DOHH2 (cell line): Measurements from ENCODE around the gene FZD1.
"Not testable (repeated sequence)": the region's sequence is repeated elsewhere in the genome, so short reads cannot be mapped to it uniquely, and the experiment has no call there.

ENCODE experiments used
- H3F3A ChIP-seq: fragments of 200-600 bp; sonication (generic), shearing (Covaris generic); 2 replicates; pipeline ENCODE4 v1.6.0; 2016; ENCODE audit warnings: antibody characterized with exemption, mild to moderate bottlenecking; ENCODE audit not compliant: control insufficient read depth, insufficient read depth
- H3K27ac ChIP-seq: fragments of 200-600 bp; sonication (generic); 2 replicates; pipeline ENCODE4 v1.5.1; 2014; ENCODE audit warnings: low read depth, mild to moderate bottlenecking, low read length, moderate library complexity
- H3K27me3 ChIP-seq: fragments of 200-600 bp; sonication (generic); 2 replicates; pipeline ENCODE4 v1.6.1; 2014; ENCODE audit warnings: mild to moderate bottlenecking, low read length, mixed read lengths; ENCODE audit not compliant: control insufficient read depth
- H3K36me3 ChIP-seq: fragments of 200-600 bp; sonication (generic); 2 replicates; pipeline ENCODE4 v1.6.1; 2014; ENCODE audit warnings: mild to moderate bottlenecking, low read length, moderate library complexity, mixed read lengths; ENCODE audit not compliant: control insufficient read depth
- H3K4me1 ChIP-seq: fragments of 200-600 bp; sonication (generic); 2 replicates; pipeline ENCODE4 v1.6.1; 2014; ENCODE audit warnings: mild to moderate bottlenecking, low read length, mixed read lengths; ENCODE audit not compliant: control insufficient read depth
- H3K4me2 ChIP-seq: fragments of 200-600 bp; sonication (generic); 2 replicates; pipeline ENCODE4 v1.6.0; 2014; ENCODE audit warnings: mild to moderate bottlenecking, low read length, moderate library complexity
- H3K4me3 ChIP-seq: fragments of 200-600 bp; sonication (generic); 2 replicates; pipeline ENCODE4 v1.5.1; 2014; ENCODE audit warnings: mild to moderate bottlenecking, low read length, mixed read lengths
- H3K79me2 ChIP-seq: fragments of 200-600 bp; sonication (generic); 2 replicates; pipeline ENCODE4 v1.6.1; 2014; ENCODE audit warnings: mild to moderate bottlenecking, low read length, mixed read lengths; ENCODE audit not compliant: control insufficient read depth
- H3K9me2 ChIP-seq: fragments of 200-600 bp; sonication (generic); replicated peaks from 2 replicates; pipeline ENCODE4 v1.6.1; 2014; ENCODE audit warnings: mild to moderate bottlenecking, low read length, mixed read lengths; ENCODE audit not compliant: control insufficient read depth
- H3K9me3 ChIP-seq: fragments of 200-600 bp; sonication (generic); 2 replicates; pipeline ENCODE4 v1.6.1; 2014; ENCODE audit warnings: antibody characterized with exemption, low read length, mixed read lengths; ENCODE audit not compliant: control insufficient read depth, insufficient read depth
- H4K20me1 ChIP-seq: fragments of 200-600 bp; sonication (generic); 2 replicates; pipeline ENCODE4 v1.6.0; 2014; ENCODE audit warnings: low read depth, mild to moderate bottlenecking, antibody characterized with exemption, low read length, moderate library complexity; ENCODE audit not compliant: control insufficient read depth, insufficient read depth
- CTCF ChIP-seq: fragments of 200-600 bp; sonication (generic); IDR thresholded peaks from one replicate; pipeline ENCODE4 v1.5.1; 2014; ENCODE audit warnings: antibody characterized with exemption, mild to moderate bottlenecking, low read depth, low read length; ENCODE audit not compliant: poor library complexity, severe bottlenecking
- EZH2phosphoT487 ChIP-seq: fragments of 200-600 bp; sonication (generic); IDR thresholded peaks from 2 replicates; pipeline ENCODE4 v1.6.1; 2017; ENCODE audit warnings: borderline replicate concordance, mild to moderate bottlenecking, antibody characterized with exemption, low read length, moderate library complexity, mixed read lengths

FZD1 gene

GRCh38 chr7:91307467-91307866, 43.2 kb downstream of the FZD1 start:
- no peak overlapping the region for H3K4me3 ChIP-seq
- H3K27ac ChIP-seq, result no peak overlapping the region
- no peaks in the 10 kb centered on the region for H3K79me2 ChIP-seq
- H3K9me2 ChIP-seq, result no peaks in the 10 kb centered on the region
- H3K4me2 ChIP-seq, result no peak overlapping the region
- H3K36me3 ChIP-seq, result no peaks in the 10 kb centered on the region
- TF ChIP-seq EZH2phosphoT487 (no peak), CTCF (no peak)
- peaks cover 5% of the 10 kb centered on the region; the same call in 1 of the 2 replicates for H3K9me3 ChIP-seq
- 0 out of 2 replicates have a peak, but pooled peaks cover 5% of the 10 kb centered on the region for H3K4me1 ChIP-seq
- H4K20me1 ChIP-seq, result no peaks in the 10 kb centered on the region
- no peaks in the 10 kb centered on the region for H3K27me3 ChIP-seq
- H3F3A ChIP-seq, result no peaks in the 10 kb centered on the region

GRCh38 chr7:91308191-91308590, 44.0 kb downstream of the FZD1 start:
- H3K27ac ChIP-seq, H3K9me3 ChIP-seq, H3K4me2 ChIP-seq, H3K36me3 ChIP-seq, H3K4me1 ChIP-seq, H3F3A ChIP-seq, H3K4me3 ChIP-seq, H3K27me3 ChIP-seq, H4K20me1 ChIP-seq, H3K79me2 ChIP-seq, H3K9me2 ChIP-seq: not testable (repeated sequence)

DNA sequence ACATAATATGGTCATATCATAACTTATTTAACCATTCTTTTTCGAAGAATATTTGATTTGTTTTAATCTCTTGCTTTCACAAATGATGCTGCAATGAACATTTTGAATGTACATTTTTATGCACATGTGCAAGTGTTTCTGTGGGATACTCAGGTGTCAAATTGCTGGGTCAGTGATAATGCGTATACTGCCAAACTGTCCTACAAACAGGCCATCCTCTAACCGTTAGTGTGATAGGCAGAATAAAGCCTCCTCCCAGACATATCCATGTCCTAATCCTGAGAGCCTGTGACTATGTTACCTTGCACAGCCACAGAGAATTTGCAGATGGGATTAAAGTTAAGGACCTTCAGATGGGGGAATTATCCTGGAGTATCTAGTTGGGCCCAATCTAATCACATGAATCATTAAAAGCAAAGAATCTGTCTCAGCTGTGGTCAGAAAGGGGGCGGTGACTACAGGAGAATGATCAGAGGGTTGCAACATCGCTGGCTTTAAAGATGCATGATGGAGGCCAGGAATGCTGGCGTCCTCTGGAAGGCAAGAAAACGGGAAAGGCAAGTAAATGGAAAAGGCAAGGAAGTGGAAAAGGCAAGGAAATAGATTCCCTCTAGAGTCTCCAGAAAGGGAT, 46.7 kb downstream of the FZD1 start:
- Histone ChIP-seq H3F3A (no peaks in the 10 kb centered on the region), H3K36me3 (no peaks in the 10 kb centered on the region), H3K4me2 (no peak overlapping the region), H3K9me3 (peaks cover 5% of the 10 kb centered on the region; the same call in 1 of the 2 replicates), H4K20me1 (no peaks in the 10 kb centered on the region), H3K4me3 (no peak overlapping the region), H3K27ac (no peak overlapping the region), H3K27me3 (no peaks in the 10 kb centered on the region), H3K9me2 (no peaks in the 10 kb centered on the region), H3K79me2 (no peaks in the 10 kb centered on the region), H3K4me1 (0 out of 2 replicates have a peak, but pooled peaks cover 5% of the 10 kb centered on the region)
- TF ChIP-seq EZH2phosphoT487 (no peak), CTCF (no peak)

DNA sequence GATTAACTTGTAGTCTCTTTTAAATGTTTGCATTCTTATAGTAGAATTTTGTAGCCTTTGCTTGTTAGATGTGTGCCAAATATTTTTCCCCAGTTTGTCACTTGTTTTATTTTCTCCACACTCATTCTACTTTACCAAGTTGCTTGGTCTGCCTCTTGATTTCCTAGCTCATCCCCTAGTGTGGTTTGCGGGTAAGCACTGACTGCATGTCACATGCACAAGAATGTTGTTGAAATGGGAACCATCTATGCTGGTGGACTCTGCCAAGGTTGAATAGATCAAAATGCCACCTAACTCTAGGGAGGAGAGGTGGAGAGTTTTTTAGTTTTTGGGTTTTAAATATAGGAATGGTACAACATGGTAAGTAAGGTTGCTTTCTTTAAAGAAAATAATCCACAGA, 47.6 kb downstream of the FZD1 start:
- TF ChIP-seq EZH2phosphoT487 (no peak), CTCF (no peak)
- H3K9me3 ChIP-seq, result peaks cover 5% of the 10 kb centered on the region; the same call in 1 of the 2 replicates
- H3K27ac ChIP-seq, result no peak overlapping the region
- no peaks in the 10 kb centered on the region for H3K27me3 ChIP-seq
- H3K4me1 ChIP-seq, result 0 out of 2 replicates have a peak, but pooled peaks cover 5% of the 10 kb centered on the region
- no peaks in the 10 kb centered on the region for H4K20me1 ChIP-seq
- no peak overlapping the region for H3K4me2 ChIP-seq
- no peaks in the 10 kb centered on the region for H3K36me3 ChIP-seq
- H3K9me2 ChIP-seq, result no peaks in the 10 kb centered on the region
- H3K79me2 ChIP-seq, result no peaks in the 10 kb centered on the region
- no peaks in the 10 kb centered on the region for H3F3A ChIP-seq
- no peak overlapping the region for H3K4me3 ChIP-seq
